ENCODE measurements around the gene KPNA6.
"Not testable (repeated sequence)": the region's sequence is repeated elsewhere in the genome, so short reads cannot be mapped to it uniquely, and the experiment has no call there.

KPNA6 gene

DNA sequence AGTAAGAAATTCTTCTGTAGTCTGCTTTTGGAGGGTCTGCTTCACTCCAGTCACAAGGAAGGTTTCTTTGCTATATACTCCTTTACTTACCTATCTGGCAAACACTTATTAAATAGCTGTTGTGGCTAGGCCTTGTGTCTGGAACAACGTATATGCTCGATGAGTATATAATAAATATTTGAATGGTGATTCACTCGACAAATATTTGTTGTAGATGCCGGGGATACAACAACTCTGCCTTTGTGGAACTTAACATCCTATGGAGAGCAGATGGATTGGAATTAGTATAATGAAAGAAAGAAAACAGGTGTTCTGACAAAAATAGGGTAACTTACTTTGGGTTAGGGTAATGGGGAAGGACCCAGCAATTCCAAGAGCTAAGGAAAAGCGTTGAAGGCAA, 31.1 kb downstream of the KPNA6 start:
- no peak for DNase-seq

DNA sequence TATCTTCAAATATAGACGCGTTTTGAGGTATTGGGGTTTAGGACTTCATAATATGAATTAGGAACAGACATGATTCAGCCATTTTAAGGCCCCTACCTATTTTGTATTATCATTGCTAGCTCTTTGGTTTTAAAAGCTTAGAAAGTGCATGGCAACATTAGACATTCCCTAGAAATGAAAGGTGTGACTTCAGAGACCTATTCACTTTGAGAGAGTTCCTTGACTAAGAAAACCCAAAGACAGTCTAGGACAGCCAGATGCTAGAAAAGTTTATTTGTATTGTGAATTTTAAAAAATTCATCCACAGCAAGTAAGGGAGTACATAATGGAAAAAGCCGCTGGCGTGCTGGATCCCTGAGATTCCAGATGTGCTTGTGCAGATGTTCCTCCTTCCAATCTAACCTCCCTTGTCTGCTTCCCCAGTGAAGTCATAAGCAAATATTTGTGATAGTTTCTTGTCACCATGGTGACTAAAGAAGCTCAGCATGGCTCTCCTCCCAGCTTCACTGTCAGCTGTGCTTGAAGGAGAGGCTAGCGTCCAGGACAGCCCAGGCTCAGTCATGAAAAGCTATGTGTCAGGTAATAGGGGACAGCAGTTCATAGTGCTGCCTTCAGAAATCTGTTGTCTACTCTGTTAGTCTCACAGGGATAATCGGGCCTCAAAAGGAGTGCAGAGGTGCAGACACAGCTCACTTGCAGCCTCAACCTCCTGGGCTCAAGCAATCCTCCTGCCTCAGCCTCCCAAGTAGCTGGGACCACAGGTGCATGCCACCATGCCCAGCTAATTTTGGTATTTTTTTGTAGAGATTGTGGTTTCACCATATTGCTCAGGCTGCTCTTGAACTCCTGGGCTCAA, 34.8 kb downstream of the KPNA6 start:
- DNase-seq = peak in 3 of 56 donors; percentile 1 to 10 (median 5)

DNA sequence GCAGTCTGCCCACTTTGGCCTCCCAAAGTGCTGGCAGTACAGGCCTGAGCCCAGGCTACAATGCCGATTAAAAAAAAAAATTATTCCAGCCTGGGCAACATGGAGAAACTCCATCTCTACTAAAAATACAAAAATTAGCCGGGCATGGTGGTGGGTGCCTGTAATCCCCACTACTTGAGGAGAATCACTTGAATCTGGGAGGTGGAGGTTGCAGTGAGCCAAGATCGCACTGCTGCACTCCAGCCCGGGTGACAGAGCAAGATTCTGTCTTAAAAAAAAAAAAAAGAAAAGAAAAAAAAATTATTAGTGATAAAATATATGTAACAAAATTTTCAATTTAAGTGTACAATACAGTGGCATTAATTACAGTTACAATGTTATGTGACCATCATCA, 35.4 kb downstream of the KPNA6 start:
- DNase-seq = not testable (repeated sequence)

DNA sequence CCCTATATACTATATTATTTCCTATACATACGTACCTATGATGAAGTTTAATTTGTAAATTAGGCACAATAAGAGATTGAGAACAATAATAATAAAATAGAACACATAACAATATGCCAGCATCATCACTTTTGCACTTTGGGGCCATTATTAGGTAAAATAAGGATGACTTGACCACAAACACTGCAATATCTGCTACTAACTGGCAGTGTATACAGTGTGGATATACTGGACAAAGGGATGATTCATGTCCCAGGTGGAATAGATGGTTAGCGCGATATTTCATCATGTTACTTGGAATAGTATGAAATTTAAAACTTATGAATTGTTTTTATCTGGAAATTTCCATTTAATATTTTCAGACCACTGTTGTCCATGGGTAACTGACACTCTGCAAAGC, 36.2 kb downstream of the KPNA6 start:
- no peak for DNase-seq

DNA sequence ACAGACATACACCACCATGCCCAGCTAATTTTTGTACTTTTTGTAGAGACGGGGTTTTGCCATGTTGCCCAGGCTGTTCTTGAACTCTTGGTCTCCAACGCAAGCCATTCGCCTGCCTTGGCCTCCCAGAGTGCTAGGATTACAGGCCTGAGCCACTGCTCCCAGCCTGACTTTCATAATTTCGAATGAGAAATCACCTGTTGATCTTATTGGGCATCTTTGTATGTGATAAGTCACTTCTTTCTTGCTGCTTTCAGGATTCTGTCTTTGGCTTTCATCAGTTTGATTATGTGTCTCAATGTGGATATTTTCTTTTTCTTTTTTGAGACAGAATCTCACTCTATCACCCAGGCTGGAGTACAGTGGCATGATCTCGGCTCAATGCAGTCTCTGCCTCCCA, 39.9 kb downstream of the KPNA6 start:
- DNase-seq = not testable (repeated sequence)

DNA sequence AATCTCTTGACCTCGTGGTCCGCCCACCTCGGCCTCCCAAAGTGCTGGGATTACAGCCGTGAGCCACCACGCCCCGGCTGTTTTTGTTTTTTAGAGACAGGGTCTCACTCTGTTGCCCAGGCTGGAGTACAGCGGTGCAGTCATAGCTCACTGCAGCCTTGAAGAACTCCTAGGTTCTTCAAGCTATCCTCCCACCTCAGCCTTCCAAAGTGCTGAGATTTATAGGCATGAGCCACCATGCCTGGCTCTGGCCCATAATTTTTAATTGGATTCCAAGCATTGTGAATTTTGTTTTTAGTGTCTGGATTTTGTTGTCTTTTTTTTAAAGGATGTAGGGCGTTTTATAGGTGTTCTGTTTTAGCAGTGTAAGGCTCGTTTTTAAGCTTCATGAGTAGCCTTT, 43.0 kb downstream of the KPNA6 start:
- no peak for DNase-seq

DNA sequence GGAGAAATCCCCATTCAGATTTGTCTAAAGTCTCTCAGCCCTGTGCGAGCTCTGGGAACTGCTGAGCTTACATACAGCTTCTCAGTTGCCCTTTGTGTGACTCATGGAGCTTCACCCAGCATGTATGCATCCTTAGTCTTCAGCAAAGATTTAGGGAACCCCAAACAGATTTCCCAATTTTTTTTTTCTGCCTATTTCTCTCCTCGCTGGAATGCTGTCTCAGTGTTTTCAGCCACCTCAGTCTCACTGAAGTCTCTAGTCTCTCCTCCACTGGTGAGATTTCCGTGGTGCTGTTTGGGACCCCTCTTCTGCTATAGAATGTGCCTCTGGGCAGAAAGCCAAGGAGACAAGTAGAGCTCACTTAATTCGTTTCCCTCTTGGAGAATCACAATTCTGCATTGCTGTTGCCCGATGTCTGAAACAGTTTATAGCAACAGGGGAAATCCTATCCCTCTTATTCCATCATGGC, 43.5 kb downstream of the KPNA6 start:
- DNase-seq = peak in 1 of 56 donors; percentile 3

DNA sequence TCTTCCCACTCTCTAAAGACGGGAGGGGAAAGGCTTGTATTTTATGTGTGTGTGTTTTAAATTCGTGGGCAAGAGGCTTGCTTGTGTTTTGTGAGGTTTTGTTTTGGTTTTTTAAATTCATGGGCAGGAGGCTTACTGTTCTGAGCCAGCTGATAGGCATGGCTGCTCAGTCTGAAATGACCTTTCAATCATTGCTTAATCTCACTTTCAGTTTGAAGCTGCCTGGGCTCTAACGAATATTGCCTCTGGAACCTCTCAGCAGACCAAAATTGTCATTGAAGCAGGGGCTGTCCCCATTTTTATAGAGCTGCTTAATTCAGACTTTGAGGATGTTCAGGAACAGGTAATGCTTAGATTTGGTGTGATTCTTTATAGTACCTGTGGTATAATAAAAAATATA, 51.3 kb downstream of the KPNA6 start:
- DNase-seq = no peak

DNA sequence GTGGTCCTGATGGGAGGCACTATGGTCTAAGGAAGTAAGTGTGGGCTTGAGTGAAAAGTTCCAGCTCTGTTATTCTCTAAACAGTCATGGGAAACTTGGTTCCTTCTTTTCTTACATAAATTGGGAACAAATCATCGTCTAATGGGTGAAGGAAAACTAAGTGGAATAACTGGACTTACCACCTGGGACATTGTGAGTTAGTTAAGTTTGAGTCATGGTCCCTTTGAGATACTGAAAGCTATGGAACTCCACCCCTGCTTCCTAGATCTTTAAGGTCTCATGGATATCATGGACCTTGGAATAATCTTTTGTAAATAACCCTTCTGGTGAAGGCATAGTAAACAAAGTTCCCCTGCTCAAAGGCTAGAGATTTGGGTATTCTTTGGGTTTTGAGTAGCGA, 55.5 kb downstream of the KPNA6 start:
- no peak for DNase-seq

DNA sequence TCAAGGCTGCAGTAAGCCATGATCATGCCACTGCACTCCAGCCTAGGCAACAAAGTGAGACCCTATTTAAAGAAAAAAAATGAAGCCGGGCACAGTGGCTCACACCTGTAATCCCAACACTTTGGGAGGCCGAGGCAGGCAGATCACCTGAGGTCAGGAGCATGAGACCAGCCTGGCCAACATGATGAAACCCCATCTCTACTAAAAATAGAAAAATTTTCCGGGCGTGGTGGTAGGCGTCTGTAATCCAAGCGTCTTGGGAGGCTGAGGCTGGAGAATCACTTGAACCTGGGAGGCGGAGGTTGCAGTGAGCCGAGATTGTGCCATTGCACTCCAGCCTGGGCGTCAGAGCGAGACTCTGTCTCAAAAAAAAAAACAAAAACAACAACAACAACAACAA, 57.8 kb downstream of the KPNA6 start:
- not testable (repeated sequence) for DNase-seq

DNA sequence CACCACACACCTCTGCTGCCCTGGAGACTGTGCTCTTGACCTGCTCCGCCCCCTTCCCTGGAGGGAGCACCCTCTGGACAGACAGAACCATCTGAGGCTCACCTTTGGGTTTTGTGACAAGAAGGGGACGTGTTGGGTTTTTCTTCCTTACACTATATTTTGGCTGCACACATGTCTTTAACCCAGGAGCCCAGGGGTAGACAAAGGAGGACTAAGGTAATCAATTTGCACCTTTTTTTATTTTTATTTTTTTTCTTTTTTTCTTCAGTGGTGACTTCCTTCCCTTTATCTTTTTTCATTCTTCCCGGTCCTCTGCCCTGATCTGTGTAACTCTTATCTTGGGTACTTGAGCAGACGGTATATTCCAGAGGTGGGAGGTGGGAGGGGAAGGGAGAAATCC, 63.1 kb downstream of the KPNA6 start:
- no peak for DNase-seq

DNA sequence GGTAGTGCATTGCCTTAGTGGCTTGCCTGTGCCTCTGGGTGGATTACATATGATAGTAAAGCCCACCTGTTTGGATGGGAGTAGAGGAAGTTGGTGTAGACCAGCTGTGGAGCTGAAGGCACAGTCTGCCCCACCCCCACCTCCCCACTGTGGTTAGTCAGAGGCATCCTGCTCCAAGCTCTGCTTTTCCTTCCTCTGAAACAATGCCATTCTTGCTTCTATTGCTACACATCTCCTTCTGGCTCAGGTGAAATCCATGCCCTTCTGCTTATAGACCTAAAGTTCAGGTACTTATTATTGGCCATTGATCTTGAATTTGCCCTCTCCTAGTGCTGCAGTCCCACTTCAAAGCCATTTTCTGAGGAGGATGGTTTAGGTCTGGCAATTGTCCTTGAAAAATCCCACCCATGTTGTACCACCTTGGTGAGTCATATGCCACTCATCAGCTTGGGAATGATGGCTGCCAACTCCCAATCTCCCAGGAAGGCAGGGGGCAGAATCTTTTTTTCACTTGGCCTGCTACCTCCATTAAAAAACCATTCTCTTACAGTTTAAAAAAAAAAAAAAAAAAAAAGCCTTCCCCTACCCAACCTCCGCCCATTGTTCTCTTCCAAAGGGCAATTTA, 64.9 kb downstream of the KPNA6 start:
- no peak for DNase-seq

DNA sequence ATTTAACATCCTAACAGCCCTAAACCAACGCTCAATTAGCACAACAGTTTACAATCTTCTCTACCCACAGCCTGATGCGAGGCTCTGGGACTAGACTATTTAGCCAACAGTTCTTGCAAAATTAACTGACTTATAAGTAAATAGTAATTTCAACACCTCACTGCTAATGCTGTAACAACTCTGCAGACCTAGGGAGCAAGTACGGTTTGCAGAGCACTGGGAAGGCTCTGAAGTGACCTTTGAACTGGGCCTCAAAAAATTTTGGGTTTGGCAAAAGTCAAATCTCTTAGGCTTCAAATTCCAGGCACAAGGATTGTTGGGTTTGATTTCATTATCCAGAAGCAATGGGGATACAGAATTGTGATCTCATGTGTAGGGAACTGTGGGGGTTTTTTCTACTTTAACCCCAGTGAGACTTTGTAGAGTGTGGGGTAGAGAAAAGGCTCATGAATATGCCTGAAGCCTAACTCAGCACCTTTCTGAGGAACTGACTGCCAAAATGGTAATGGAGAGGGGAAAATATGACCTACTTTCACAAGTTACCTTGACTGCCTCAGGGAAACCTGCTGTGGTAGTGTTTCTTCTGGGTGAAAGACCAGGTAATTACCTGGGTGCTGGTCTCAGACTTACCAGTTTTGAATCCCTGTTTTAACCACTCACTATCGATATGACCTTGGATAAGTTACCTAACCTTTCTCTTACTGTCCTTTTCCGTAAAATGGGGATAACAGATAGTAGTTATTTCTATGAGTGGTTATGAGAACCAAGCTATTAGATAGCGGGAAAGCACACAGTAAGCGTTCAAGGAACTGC, 70.7 kb downstream of the KPNA6 start:
- DNase-seq = no peak

DNA sequence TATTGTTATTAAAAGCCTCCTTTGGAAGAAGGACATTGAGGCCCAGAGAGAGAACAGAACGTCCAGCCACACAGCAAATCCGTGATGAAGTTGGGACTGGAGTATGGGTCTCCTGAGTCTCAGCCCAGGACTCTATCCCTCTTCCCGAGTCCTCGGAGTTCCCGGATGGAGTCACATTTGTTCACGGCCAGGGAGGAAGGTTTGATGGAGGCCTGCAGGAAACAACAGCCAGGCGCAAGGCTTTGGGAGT, 71.3 kb downstream of the KPNA6 start:
- no peak for DNase-seq

DNA sequence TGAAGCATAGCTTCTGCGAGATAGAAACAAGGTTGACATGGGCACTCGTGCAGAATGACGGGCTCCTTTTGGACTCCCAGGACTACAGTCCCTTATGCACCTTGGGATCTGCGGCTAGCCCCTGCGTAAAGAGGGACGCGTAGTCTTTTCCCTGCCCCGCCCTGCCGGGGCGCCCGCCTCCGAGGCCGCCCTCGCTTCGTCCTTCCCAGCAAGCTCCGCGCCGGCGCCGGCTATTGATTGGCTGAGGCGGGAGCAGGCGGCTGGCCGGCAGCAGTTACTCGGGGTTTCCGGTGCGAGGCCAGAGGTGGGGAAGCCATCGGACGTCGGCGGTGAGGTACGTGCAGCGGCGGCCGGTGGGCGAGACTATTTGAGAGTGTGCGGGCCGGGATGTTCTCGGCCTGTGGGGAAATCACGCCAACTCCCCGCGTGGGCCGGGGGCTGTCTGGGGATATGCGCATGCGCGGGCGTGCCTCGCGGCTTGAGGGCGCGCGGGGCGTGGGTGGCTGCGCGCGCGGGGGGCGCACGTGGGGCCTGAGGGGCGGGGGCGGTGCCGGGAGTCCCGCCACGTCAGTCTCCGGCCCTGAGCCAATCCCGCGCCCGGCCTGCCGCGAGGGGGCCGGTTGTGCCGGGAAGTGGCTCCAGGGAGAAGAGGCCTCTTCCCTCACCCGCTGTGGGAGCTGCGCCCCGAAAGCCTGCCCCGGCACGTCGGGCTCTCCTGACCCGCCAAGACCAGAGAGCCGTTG, 71.8 kb downstream of the KPNA6 start, which contains the start of gene TXLNA:
TSS of gene TXLNA (plus strand) at position 233 of the 743 bp plus-strand sequence. CDS start 671 bp downstream, outside the sequence.
- peak; percentile 62 to 98 (median 90) for DNase-seq

DNA sequence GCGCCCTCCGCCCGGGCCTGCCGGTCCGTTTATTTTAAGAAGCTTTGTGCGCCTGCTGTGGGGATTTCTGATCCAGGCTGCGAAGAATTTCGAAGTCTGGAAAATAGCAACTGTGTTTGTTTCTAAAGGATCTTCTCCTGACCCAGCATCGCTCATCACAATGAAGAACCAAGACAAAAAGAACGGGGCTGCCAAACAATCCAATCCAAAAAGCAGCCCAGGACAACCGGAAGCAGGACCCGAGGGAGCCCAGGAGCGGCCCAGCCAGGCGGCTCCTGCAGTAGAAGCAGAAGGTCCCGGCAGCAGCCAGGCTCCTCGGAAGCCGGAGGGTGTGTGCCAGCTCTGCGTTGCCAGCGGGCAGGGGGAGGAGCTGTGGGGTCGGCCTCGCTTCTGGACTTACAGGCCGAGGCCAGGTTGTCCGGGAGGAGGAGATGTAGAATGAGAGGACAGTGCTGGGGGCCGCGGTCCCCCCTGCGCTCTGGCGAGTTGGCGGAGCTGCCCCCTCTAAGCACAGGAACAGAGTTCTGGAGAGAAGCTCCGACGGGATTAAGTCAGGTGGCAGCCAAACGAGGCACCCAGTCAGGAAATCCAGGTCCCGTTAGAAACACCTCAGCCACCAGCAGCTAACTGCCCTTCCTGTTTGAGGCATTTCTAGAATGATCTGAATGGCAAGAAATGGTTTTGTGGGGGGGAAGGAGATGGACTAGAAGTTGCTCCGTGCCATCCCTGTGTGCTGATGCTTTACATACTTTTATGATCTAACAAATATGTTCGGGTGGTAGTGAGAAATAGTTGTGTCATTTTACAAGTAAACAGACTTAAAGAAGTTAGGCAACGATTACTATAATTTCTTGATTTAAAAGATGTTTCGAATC, 72.6 kb downstream of the KPNA6 start:
- peak in 26 of 56 donors; percentile 12 to 62 (median 42) for DNase-seq

DNA sequence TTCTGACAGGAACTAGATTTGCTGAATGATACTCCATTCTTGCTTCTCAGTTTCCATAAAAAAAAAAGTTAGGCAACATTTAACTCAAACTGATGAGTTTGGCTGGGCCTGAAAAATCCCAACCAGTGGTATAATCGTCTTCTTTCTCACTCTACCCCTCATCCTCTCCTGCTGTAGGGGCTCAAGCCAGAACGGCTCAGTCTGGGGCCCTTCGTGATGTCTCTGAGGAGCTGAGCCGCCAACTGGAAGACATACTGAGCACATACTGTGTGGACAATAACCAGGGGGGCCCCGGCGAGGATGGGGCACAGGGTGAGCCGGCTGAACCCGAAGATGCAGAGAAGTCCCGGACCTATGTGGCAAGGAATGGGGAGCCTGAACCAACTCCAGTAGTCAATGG, 73.2 kb downstream of the KPNA6 start:
- DNase-seq = no peak

DNA sequence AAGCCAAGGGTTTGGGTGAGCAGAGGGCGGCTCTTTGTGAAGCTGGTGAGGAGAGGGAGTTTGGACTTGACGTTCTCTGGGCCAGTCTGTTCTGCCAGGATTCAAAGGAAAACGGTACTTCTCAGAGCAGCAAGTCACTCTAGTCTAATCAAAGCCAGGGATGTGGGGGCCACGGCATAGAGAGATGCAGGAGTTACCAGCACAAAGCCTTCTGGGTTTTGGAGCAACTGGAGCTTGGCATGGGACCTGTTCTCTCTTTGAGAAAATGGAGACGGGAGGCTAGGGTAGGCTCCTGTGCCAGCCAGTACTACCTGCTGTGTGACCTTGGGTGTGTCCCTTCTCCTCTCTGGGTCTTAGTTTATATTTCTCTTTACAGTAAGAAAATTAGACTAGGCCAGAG, 73.7 kb downstream of the KPNA6 start:
- no peak for DNase-seq

DNA sequence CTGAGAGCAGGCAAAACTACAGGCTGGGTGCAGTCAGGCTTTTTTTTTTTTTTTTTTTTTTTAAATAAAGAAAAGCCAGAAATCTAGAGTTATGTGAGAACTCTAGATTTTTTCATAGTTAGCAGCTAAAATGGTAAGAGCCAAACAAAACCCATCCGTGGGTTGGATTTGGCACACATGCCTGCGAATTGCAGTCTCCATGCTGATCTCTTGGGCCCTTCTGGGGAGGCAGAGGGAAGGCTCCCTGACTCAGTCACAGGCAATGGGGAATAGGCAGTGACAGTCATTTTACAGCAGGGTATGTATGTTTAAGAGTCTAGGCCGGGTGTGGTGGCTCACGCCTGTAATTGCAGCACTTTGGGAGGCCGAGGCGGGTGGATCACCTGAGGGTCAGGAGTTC, 74.2 kb downstream of the KPNA6 start:
- DNase-seq = no peak

DNA sequence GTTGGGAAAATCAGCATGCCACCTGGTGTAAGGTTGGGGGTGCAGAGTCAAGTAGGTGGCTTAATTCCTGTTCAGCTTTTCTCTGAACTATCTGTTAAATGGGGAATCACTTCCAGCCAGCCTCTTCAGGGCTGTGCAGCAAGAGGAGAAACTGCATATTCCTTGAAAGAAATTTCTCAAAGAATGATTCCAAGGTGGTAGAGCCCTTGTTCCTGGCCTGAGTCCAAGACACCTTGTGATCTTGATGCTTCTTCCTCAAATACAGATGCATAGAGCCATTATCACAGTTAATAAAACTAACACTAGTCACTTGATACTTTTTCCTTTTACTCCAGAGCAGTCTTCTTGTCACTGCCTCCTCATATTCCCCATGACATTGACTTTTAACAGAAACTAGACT, 76.8 kb downstream of the KPNA6 start:
- no peak for DNase-seq

All from amygdala (tissue), 56 donors.